ENCODE measurements around the gene EHD1.

DNA sequence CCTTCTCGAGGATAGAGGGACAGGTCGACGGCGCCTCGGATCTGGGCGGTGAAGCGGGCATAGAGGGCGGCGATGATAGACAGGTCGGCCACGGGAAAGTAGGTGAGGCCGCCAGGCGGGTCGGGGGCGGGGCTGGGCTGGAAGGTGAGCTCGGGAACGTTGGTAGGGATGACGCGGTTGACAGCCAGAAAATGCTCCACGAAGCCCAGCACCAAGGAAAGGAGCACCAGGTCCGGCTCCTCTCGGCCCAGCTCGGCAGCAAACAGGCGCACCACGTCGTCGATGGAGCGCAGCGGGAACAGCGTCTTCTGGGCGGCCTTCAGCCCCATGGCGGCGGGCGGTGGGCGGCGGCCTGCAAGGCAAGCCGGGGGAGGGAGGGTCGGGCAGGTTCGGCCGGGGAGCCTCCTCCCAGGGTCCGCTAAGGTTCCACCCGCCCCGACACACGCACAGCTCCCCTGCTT is 68.6 kb downstream of the EHD1 start:
- TF ChIP-seq, protein P1, sequence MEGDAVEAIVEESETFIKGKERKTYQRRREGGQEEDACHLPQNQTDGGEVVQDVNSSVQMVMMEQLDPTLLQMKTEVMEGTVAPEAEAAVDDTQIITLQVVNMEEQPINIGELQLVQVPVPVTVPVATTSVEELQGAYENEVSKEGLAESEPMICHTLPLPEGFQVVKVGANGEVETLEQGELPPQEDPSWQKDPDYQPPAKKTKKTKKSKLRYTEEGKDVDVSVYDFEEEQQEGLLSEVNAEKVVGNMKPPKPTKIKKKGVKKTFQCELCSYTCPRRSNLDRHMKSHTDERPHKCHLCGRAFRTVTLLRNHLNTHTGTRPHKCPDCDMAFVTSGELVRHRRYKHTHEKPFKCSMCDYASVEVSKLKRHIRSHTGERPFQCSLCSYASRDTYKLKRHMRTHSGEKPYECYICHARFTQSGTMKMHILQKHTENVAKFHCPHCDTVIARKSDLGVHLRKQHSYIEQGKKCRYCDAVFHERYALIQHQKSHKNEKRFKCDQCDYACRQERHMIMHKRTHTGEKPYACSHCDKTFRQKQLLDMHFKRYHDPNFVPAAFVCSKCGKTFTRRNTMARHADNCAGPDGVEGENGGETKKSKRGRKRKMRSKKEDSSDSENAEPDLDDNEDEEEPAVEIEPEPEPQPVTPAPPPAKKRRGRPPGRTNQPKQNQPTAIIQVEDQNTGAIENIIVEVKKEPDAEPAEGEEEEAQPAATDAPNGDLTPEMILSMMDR (IDR thresholded peaks at IDR 0.05): no peak
- TF ChIP-seq POLR2A (IDR thresholded peaks at IDR 0.05) (no peak), EP300 (IDR thresholded peaks at IDR 0.05) (no peak)
